Measurements from ENCODE around the gene LRRC71. TPM values are rescaled to one million over a fixed set of nuclear protein-coding genes. Genes with fewer than 3 reads are reported as not detected.
A peak's percentile ranks its signal among the peaks of the same experiment; 100 is the strongest.

The LRRC71 gene
- total and polyA plus RNA-seq, 10 donors: 0.03 to 0.51 (median 0.33) TPM; not detected in 4

DNA sequence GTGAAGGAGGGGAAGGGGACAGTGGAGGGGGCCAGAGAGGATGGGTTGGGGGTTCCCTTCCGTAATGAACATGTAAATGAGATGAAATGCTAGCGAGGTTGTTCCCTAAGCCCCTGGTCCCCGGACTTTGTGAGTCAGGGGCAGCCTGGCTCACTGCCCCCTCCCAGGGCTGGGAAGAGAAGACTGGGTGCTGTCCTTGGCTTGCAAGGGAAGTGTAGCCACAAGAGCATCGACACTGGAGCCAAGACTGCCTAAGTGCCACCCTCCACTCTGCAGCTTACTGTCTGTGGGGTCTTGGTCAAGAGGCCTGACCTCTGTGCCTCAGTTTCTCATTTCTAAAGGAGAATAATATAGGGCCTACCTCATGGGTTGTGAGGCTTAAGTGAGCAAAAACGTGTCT lies 26.4 kb upstream of the LRRC71 start:
- Histone ChIP-seq H3K4me3 (peak overlapping the region; percentile 24 to 73 (median 40)), H3K9me3 (no peaks in the 10 kb centered on the region), H3K27ac (peak overlapping the region; percentile 58 to 90 (median 83)), H3K27me3 (replicated peaks in 1 of 7) (peaks cover 0 to 76% (median 14%) of the 10 kb centered on the region in 7 donors), H3K4me1 (peaks cover 13 to 84% (median 55%) of the 10 kb centered on the region in 6 donors), H3K36me3 (no peaks in the 10 kb centered on the region)
- WGBS, 5 donors: 17 to 29% (median 23%) methylated on average over 5 of the region's 5 CpGs
- intact Hi-C loops (cut with DNase I; ENCODE audit: low total_unique reads): no loop called here
- peak; percentile 48 for DNase-seq
- TF ChIP-seq, protein P1, sequence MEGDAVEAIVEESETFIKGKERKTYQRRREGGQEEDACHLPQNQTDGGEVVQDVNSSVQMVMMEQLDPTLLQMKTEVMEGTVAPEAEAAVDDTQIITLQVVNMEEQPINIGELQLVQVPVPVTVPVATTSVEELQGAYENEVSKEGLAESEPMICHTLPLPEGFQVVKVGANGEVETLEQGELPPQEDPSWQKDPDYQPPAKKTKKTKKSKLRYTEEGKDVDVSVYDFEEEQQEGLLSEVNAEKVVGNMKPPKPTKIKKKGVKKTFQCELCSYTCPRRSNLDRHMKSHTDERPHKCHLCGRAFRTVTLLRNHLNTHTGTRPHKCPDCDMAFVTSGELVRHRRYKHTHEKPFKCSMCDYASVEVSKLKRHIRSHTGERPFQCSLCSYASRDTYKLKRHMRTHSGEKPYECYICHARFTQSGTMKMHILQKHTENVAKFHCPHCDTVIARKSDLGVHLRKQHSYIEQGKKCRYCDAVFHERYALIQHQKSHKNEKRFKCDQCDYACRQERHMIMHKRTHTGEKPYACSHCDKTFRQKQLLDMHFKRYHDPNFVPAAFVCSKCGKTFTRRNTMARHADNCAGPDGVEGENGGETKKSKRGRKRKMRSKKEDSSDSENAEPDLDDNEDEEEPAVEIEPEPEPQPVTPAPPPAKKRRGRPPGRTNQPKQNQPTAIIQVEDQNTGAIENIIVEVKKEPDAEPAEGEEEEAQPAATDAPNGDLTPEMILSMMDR (IDR thresholded peaks at IDR 0.05 in 8 of 11, conservative IDR thresholded peaks at IDR 0.05 in 3 of 11): no peak
- TF ChIP-seq POLR2A (IDR thresholded peaks at IDR 0.05) (no peak), POLR2AphosphoS5 (IDR thresholded peaks at IDR 0.05) (no peak)

DNA sequence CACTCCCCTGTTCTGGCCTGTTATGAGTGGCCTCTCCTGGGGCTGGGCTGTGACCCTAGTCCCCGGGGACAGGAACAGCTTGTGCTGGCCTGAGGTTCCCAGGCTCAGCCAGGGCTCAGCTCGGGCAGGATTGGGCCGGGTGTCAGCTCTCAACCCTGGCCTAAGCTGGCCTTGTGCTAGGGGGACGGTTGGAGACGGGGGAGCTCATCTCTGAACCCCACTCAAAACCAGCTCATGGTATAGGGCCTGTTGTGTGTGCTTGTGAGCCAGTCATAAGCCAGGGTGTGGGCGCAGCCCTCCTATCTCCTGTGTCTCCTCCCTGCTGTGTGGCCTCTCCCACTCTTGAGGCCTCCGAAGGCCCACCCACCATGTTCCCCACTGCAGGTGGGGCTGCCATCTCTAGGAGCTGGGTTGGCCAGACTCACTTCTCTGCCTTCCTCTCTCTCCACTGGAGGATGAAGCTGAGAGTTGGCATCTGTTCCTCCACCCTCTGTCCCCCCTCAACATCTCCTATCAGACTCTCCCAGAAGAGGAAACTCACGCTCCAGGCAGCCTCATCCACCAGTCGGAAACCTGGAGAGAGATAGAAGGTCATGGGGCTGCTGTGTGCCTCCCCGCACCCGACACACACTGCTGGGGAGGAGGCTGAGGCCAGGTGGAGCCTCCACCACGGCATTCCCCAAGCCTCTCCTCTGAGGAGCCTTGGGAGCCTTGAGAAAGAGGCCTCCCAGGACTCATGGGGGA lies 25.5 kb upstream of the LRRC71 start:
- no peak for DNase-seq
- intact Hi-C loops (cut with DNase I; ENCODE audit: low total_unique reads): no loop called here
- WGBS, 5 donors: 30 to 53% (median 44%) methylated on average over 7 to 12 of the region's 12 CpGs
- Histone ChIP-seq H3K4me3 (peak overlapping the region in 7 of 8 donors; percentile 37 to 73 (median 41)), H3K9me3 (no peaks in the 10 kb centered on the region), H3K36me3 (no peaks in the 10 kb centered on the region), H3K4me1 (peaks cover 13 to 91% (median 62%) of the 10 kb centered on the region in 6 donors), H3K27me3 (replicated peaks in 1 of 7) (peaks cover 0 to 79% (median 14%) of the 10 kb centered on the region in 7 donors), H3K27ac (peak overlapping the region; percentile 31 to 90 (median 83))
- TF ChIP-seq, protein P1 (IDR thresholded peaks at IDR 0.05 in 8 of 11, conservative IDR thresholded peaks at IDR 0.05 in 3 of 11): no peak
- TF ChIP-seq POLR2AphosphoS5 (IDR thresholded peaks at IDR 0.05): peak; percentile 30 to 74 (median 64)

DNA sequence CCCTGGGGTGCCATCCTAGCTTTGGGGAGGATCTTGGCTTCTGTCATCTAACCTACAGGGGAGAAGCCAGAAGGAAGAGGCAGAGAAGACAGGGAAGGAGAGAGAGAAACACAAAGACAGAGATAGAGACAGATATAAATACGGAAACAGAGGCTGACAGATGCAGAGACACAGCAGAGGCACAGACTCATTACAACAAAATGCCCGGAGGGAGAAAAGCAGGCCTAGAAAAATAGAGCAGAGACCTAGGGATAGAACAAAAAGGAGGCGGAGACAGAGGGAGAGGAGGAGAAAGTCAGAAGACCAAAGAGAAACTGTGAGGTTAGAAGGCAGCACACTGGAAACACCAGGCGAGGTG lies 25.0 kb upstream of the LRRC71 start:
- 71 to 89% (median 74%) methylated on average over 4 of the region's 4 CpGs for WGBS, 5 donors
- Histone ChIP-seq H3K27ac (peak overlapping the region in 7 of 8 donors; percentile 73 to 90 (median 84)), H3K4me3 (peak overlapping the region in 2 of 8 donors; percentile 57 to 73), H3K9me3 (no peaks in the 10 kb centered on the region), H3K4me1 (peaks cover 13 to 91% (median 64%) of the 10 kb centered on the region in 6 donors), H3K36me3 (no peaks in the 10 kb centered on the region), H3K27me3 (replicated peaks in 1 of 7) (peaks cover 0 to 78% (median 14%) of the 10 kb centered on the region in 7 donors)
- no peak for DNase-seq
- TF ChIP-seq POLR2A (IDR thresholded peaks at IDR 0.05) (no peak), POLR2AphosphoS5 (IDR thresholded peaks at IDR 0.05) (no peak)
- TF ChIP-seq, protein P1 (IDR thresholded peaks at IDR 0.05 in 8 of 11, conservative IDR thresholded peaks at IDR 0.05 in 3 of 11): no peak
- intact Hi-C loops (cut with DNase I; ENCODE audit: low total_unique reads): no loop called here

DNA sequence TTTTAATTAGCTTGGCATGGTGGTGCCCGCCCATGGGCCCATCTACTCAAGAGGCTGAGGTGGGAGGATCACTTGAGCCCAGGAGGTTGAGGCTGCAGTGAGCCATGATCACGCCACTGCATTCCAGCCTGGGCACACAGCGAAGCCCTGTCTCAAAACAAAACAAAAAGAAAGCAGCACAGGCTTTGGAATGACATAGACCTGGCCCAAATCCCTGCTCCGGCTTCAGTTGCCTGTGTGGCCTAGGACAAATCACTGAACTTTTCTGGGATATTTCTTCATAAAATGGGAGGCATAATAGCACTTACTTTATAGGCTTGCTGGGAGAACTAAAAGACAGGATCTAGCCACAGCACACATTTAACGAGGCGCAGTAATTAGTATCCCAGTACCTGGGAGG lies 24.5 kb upstream of the LRRC71 start:
- Histone ChIP-seq H3K27me3 (replicated peaks in 1 of 7) (peaks cover 0 to 77% (median 14%) of the 10 kb centered on the region in 7 donors), H3K27ac (peak overlapping the region in 5 of 8 donors; percentile 81 to 90 (median 86)), H3K4me3 (peak overlapping the region in 1 of 8 donors; percentile 73), H3K36me3 (no peaks in the 10 kb centered on the region), H3K4me1 (peaks cover 13 to 94% (median 67%) of the 10 kb centered on the region in 6 donors), H3K9me3 (no peaks in the 10 kb centered on the region)
- intact Hi-C loops (cut with DNase I; ENCODE audit: low total_unique reads): no loop called here
- 88 to 93% (median 92%) methylated on average over 6 of the region's 6 CpGs for WGBS, 5 donors
- no peak for DNase-seq
- TF ChIP-seq POLR2A (IDR thresholded peaks at IDR 0.05) (no peak), POLR2AphosphoS5 (IDR thresholded peaks at IDR 0.05) (no peak)
- TF ChIP-seq, protein P1 (IDR thresholded peaks at IDR 0.05 in 8 of 11, conservative IDR thresholded peaks at IDR 0.05 in 3 of 11): no peak

All from spleen (tissue), 11 donors.